ENCODE results near the gene NDUFB8.

The NDUFB8 gene

GRCh38 chr10:100535715-100536353 is 6.2 kb upstream of the NDUFB8 start, which contains the start of gene HIF1AN:
HIF1AN (plus strand) TSS chr10:100535943; CDS start chr10:100535959, 16 bp downstream.
- TF ChIP-seq CTCF (conservative IDR thresholded peaks at IDR 0.05; ENCODE audit: low read depth, low read length) = peak; percentile 96
- peak within 1 kb of the TSS; percentile 90 for H3K4me3 ChIP-seq (ENCODE audit: low read length)
- DNase-seq (ENCODE audit: low read depth) = peak; percentile 84

- no peak for DNase-seq (ENCODE audit: low read depth)
Measured at GRCh38 chr10:100535338-100535714, 5.7 kb upstream of the NDUFB8 start.

GRCh38 chr10:100534726-100535125 is 5.1 kb upstream of the NDUFB8 start:
- H3K4me3 ChIP-seq (ENCODE audit: low read length) = no peak overlapping the region
- no peak for DNase-seq (ENCODE audit: low read depth)
- TF ChIP-seq CTCF (conservative IDR thresholded peaks at IDR 0.05; ENCODE audit: low read depth, low read length) = no peak

More at GRCh38 chr10:100535338-100535714, 5.7 kb upstream of the NDUFB8 start:
- no peak for TF ChIP-seq CTCF (conservative IDR thresholded peaks at IDR 0.05; ENCODE audit: low read depth, low read length)
- peak overlapping the region; percentile 90 for H3K4me3 ChIP-seq (ENCODE audit: low read length)

- no peak overlapping the region for H3K4me3 ChIP-seq (ENCODE audit: low read length)
- no peak for DNase-seq (ENCODE audit: low read depth)
- no peak for TF ChIP-seq CTCF (conservative IDR thresholded peaks at IDR 0.05; ENCODE audit: low read depth, low read length)
Measured at GRCh38 chr10:100531761-100532160, 2.1 kb upstream of the NDUFB8 start.

GRCh38 chr10:100528921-100529474 is 673 bp downstream of the NDUFB8 start:
- H3K4me3 ChIP-seq (ENCODE audit: low read length) = peak overlapping the region; percentile 96
- TF ChIP-seq CTCF (conservative IDR thresholded peaks at IDR 0.05; ENCODE audit: low read depth, low read length) = no peak
- no peak for DNase-seq (ENCODE audit: low read depth)

GRCh38 chr10:100528123-100528886 is 1.4 kb downstream of the NDUFB8 start:
- DNase-seq (ENCODE audit: low read depth) = no peak
- peak overlapping the region; percentile 96 for H3K4me3 ChIP-seq (ENCODE audit: low read length)
- no peak for TF ChIP-seq CTCF (conservative IDR thresholded peaks at IDR 0.05; ENCODE audit: low read depth, low read length)

Measured in retinal pigment epithelial cell (primary cell).